Cardiac muscle cell (in vitro differentiated cells and primary cell): ENCODE measurements around the gene SRSF4. TPM values are rescaled to one million over a fixed set of nuclear protein-coding genes. Genes with fewer than 3 reads are reported as not detected.

ENCODE experiments used
- DNase-seq, 2 donors: peaks; one replicate each; pipeline versions ENCODE4 v3.0.0 to v3.0.0-alpha.2; 2010 to 2017; ENCODE audit warnings: low read depth in 1 of 2, low spot score in 1 of 2
- H3K27ac ChIP-seq: fragments of 200-600 bp; sonication (generic); 2 replicates; pipeline ENCODE4 v1.5.1; 2016
- H3K27me3 ChIP-seq: fragments of 200-600 bp; sonication (generic); 2 replicates; pipeline ENCODE4 v1.6.0; 2016; ENCODE audit warnings: control low read depth
- H3K36me3 ChIP-seq: fragments of 200-600 bp; sonication (generic); 2 replicates; pipeline ENCODE4 v1.5.1; 2016; ENCODE audit warnings: control low read depth
- H3K4me1 ChIP-seq: fragments of 200-600 bp; sonication (generic); 2 replicates; pipeline ENCODE4 v1.8.1; 2017; ENCODE audit warnings: low read depth, mild to moderate bottlenecking, mixed run types
- H3K4me3 ChIP-seq: fragments of 200-600 bp; sonication (generic); 2 replicates; pipeline ENCODE4 v1.5.1; 2016; ENCODE audit warnings: mild to moderate bottlenecking
- H3K9me3 ChIP-seq: fragments of 200-600 bp; sonication (generic); 2 replicates; pipeline ENCODE4 v1.5.1; 2017; ENCODE audit warnings: low read depth, mild to moderate bottlenecking, control low read depth
- polyA plus RNA-seq: library from polyadenylated mRNA; unstranded; fragments of >200 nt; fragmentation: Nextera tagmentation; extraction: Ambion mirVana; gene quantifications from 2 replicates; pipeline ENCODE4 v1.2.1, GENCODE V29; 2016
- total RNA-seq: library from RNA; depleted of rRNA; stranded (reverse); fragments of >200 nt; gene quantifications from 2 replicates; pipeline ENCODE4 v1.2.3, GENCODE V29; 2016
- TF ChIP-seq, protein P1 (sequence below): IDR thresholded peaks from 2 replicates; pipeline ENCODE4 v1.5.1; 2012; ENCODE audit warnings: low read depth, mild to moderate bottlenecking, low read length

SRSF4 gene
- total and polyA plus RNA-seq, 2 experiments from 2014 or later: 72.3 to 92.6 TPM

DNA sequence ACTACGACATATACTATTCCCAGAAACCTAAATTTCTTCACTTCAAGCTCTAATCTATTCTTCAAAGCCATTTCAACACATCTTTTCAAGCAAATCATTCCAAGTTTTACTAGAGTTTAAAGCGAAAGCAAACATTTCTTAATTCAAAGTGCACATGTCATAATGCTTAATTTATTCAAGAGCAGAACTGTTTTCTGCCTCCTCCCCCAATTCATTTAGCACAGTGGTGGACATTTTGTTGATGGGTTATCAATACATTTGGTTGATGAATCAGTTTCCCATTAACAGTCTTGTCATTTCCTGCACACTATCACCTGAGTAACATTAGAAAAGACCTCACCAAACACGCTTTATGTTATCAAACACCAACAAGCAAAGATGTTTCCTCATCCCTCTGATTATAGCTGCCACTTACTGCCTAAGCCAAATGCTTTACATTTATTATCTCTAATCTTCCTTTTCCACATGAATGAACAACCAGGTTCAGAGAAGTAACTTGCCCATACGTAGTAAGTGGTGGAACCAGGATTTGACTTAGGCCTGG lies 2.0 kb downstream of the SRSF4 start:
- H3K36me3 ChIP-seq: peaks cover 3% of the 10 kb centered on the region
- no peaks in the 10 kb centered on the region for H3K27me3 ChIP-seq
- peaks cover 11% of the 10 kb centered on the region for H3K4me1 ChIP-seq
- H3K27ac ChIP-seq: peak overlapping the region; percentile 100
- H3K9me3 ChIP-seq: no peaks in the 10 kb centered on the region
- DNase-seq: peak in 1 of 2 donors; percentile 61
- peak overlapping the region; percentile 95 for H3K4me3 ChIP-seq
- TF ChIP-seq, protein P1, sequence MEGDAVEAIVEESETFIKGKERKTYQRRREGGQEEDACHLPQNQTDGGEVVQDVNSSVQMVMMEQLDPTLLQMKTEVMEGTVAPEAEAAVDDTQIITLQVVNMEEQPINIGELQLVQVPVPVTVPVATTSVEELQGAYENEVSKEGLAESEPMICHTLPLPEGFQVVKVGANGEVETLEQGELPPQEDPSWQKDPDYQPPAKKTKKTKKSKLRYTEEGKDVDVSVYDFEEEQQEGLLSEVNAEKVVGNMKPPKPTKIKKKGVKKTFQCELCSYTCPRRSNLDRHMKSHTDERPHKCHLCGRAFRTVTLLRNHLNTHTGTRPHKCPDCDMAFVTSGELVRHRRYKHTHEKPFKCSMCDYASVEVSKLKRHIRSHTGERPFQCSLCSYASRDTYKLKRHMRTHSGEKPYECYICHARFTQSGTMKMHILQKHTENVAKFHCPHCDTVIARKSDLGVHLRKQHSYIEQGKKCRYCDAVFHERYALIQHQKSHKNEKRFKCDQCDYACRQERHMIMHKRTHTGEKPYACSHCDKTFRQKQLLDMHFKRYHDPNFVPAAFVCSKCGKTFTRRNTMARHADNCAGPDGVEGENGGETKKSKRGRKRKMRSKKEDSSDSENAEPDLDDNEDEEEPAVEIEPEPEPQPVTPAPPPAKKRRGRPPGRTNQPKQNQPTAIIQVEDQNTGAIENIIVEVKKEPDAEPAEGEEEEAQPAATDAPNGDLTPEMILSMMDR: no peak

DNA sequence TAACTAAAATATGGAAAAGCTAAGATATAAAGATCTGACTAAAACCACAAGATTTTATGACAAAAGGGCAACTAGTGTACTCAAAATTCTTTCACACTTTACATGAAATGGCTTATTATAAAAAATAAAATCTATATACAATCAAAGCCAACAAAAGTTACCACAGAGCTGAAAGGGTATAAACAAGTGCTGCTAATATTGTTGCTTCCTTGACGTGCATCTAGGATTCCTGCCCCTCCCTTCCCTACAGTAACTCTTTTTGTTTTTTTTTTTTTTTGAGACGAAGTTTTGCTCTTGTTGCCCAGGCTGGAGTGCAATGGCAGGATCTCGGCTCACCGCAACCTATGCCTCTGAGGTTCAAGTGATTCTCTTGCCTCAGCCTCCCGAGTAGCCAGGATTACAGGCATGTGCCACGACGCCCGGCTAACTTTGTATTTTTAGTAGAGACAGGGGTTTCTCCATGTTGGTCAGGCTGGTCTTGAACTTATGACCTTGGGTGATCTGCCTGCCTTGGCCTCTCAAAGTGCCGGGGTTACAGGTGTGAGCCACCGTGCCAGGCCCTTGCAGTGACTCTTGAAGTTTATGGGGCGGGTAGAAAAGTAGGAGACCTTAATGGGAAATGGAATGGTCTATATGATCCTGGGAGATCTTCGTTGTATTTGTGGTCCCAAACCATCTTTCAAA lies 4.5 kb downstream of the SRSF4 start:
- DNase-seq: no peak
- no peak overlapping the region for H3K4me3 ChIP-seq
- peaks cover 3% of the 10 kb centered on the region for H3K36me3 ChIP-seq
- TF ChIP-seq, protein P1: no peak
- H3K4me1 ChIP-seq: peaks cover 11% of the 10 kb centered on the region
- no peak overlapping the region for H3K27ac ChIP-seq
- H3K27me3 ChIP-seq: no peaks in the 10 kb centered on the region
- H3K9me3 ChIP-seq: no peaks in the 10 kb centered on the region

DNA sequence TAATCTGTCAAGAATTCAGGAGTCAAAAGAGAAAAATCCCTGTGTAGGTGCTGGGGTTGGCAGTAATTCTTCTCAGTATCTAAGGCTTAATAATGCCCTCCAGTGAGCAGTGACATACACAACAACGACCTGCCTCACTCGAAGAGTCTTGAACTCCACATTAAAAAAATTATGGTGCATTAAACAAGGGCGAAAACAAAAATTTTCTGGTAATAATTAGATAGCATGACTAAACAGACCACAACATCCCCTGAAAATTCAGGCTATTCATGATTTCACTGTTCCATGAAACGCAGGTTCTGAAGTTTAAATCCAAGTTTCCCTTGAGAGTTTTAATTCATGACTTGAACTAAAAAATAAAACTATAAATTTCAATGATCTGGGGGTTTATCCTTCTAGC lies 5.1 kb downstream of the SRSF4 start:
- no peaks in the 10 kb centered on the region for H3K27me3 ChIP-seq
- peaks cover 3% of the 10 kb centered on the region for H3K36me3 ChIP-seq
- H3K4me3 ChIP-seq: no peak overlapping the region
- H3K4me1 ChIP-seq: peaks cover 11% of the 10 kb centered on the region
- no peak overlapping the region for H3K27ac ChIP-seq
- DNase-seq: no peak
- no peaks in the 10 kb centered on the region for H3K9me3 ChIP-seq
- TF ChIP-seq, protein P1: no peak

- DNase-seq: no peak
- peaks cover 6% of the 10 kb centered on the region for H3K36me3 ChIP-seq
- peaks cover 8% of the 10 kb centered on the region for H3K4me1 ChIP-seq
- TF ChIP-seq, protein P1: no peak
- H3K27ac ChIP-seq: no peak overlapping the region
- H3K4me3 ChIP-seq: no peak overlapping the region
- no peaks in the 10 kb centered on the region for H3K9me3 ChIP-seq
- no peaks in the 10 kb centered on the region for H3K27me3 ChIP-seq
Observed at GRCh38 chr1:29172415-29172939, 9.2 kb downstream of the SRSF4 start.

DNA sequence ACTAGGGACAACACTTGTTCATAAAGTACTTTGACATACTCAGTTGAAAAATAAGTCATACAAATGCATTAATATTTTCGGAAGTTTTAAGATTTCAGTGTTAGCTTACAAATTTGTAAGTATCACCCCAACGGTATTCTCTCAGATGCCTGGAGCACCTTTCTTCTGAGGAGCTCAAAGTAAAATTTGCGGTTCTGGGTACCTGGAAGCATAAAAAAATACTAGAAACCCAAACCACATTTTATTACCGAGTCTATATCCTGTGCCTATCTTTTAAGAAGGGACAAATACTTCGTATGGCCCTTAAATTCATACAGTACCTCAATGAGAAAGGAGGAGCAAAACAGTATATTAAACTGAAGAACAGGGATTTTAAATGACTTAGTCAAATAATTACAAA lies 10.2 kb downstream of the SRSF4 start:
- Histone ChIP-seq H3K36me3 (peaks cover 13% of the 10 kb centered on the region), H3K27ac (peak overlapping the region; percentile 44), H3K27me3 (no peaks in the 10 kb centered on the region), H3K4me1 (peaks cover 8% of the 10 kb centered on the region), H3K9me3 (no peaks in the 10 kb centered on the region), H3K4me3 (no peak overlapping the region)
- DNase-seq: no peak
- TF ChIP-seq, protein P1: no peak
